HG02870 (cell line): ENCODE data around the gene EBF3.

Experiments
- ATAC-seq: cut with Tn5 transposase; IDR thresholded peaks from one replicate; pipeline ENCODE4 v1.9.1; 2021; ENCODE audit warnings: mild to moderate bottlenecking, moderate library complexity; ENCODE audit not compliant: unreplicated experiment

EBF3 gene

DNA sequence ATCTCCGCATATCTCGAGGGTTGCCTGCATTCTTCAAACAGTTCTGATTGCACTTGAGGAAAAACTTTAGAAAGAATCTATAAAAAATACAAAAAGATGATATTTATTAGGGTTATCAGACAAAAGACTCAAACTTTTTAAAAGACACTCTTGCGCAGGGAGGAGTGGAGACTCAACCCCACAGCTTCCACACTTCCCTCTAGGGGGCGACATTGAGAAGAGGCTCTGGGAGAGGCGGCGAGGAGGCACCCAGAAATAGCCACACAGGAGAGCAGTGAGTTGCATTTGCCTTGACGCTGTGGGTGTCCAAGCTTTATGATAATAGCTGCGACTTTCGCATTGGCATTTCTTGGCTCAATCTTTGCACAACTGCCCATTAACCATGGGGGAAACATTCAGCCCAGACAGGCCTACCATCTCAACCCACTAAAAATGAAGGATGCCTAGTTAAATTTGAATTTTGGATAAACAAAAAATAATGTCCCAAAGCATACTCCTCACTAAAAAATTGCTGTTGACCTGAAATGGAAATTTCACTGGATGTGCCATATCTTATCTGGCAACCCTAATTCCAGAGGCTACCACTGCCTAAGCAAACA is 86.2 kb downstream of the EBF3 start:
- no peak for ATAC-seq

DNA sequence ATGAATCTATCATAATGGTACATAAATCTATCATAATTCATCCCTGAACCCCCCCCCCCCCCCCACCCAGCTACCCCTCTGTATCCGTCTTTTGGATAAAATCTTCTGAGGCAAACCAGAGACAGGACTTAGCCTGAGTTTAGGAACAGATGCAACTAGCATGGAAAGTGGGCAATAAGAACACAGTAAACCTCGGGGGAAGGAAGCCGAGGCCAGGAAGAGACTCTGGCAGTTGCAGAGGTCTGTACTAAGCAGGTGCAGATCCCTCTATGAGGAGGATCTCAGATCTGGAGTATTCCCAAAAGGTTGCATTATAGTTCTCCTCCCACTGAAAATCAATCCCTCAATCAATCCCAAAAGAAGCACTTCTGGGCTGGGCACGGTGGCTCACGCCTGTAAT is 87.2 kb downstream of the EBF3 start:
- no peak for ATAC-seq

DNA sequence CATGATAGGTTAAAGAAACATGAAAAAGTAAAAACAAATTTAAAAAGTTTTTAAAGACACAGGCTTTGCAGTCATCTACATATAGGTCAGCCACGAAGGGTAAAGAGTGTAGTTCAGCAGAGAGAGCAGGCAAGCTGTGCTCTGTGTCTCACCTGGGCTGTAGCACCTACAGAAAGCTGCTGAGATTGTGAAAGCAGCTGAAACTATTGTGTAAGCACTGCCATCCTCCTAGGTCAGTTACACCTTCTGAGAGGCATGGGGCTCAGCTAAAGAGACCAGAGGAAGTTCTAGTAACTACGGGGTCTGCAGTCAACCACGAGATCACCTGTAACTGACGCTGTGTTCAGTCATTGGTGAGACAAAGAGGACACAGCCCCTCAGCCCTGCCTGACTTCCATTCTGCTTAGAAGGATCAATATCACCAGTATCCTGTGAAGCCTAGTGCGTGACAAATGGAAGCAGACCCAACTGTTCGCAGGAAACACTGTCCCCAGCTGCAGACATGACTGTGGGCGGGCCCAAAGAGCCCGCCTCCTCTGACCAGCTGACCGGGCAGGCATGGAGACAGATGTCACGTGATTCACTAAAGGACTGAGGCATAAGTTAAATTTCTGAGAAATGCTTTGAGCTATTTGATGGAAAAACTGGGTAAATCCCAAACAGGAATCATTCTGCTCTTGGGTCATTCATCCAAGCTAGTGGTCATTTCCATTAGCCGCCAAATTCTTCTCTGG is 87.9 kb downstream of the EBF3 start:
- no peak for ATAC-seq

DNA sequence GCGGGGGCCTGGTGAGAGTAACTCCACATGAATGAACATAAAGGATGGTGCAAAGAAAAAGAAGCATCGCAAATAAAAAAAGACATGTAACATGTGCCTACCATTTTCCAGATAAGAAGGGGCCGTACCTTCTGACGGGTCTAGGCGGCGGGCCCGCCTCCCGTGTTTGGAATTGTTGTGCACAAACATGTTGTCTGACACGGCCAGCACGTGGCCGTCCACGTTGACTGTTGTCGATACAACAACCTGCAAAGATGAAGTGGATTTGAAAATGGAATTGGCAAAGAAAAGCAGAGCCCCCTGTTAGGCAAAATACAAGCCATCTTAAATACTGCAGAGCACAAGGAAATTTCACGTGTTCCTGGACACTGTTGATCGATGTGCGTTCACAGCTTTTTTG is 90.7 kb downstream of the EBF3 start:
- ATAC-seq, result no peak

DNA sequence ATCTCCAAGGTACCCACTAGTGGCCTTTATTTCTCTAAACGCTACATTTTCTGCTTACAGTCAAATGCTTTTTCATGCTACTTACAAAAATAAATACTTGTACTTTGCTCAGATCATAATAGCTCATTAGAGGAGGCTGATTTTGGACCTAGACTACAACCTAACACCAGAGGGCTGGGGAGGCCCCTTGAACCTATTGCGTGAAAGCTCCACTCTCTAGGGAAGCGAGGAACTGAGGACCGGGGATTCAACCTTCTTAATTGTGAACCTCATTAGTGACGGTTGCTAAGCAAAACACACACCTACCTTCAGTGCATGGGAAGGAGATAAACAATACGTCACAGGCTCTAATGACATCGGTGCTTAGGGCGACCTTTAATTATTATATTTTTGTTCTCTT is 92.1 kb downstream of the EBF3 start:
- no peak for ATAC-seq

DNA sequence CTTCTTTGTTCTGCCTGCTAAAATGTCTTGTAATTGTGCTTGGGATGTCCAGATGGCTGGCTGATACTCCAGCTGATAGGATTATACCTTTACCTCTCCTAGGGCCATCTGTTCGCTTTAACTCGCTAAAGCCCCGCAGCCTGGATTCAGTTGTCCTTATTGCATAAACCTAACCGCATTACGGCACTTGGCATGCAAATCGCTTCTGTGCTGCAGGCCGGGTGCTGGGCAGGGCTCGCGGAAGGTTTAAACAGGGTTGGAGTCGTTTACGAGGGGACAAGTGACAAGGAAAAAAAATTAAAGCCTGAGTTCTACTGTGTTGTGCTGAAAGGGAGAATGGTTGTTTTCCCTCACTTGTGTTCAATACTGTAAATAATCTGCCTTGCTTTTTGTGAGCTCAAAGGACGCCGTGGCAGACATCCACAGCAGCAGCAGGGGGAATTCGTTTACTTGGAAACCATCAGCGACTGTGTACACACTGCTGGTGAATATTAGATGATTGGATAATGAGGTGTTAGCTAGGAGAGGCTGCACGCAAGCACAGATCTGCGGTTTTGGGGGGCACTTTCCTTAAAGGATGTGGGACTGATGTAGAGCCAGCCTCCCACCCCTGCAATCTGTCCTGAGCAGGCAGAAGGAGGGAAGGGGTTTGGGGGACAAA is 93.0 kb downstream of the EBF3 start:
- no peak for ATAC-seq

DNA sequence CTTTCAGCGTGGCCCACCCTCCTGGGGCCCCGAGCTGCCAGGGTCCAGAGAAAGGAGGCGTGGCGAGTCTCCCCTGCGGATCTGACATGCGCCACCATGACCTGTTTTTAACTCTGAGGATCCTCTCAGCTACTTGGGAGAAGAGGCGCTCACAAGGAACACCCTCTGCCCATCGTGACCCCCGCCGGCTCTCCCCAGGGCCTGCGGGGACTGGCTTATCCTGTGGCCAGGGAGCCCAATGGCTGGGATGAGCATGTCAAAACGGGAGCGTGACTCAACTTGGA is 93.7 kb downstream of the EBF3 start:
- ATAC-seq, result no peak

DNA sequence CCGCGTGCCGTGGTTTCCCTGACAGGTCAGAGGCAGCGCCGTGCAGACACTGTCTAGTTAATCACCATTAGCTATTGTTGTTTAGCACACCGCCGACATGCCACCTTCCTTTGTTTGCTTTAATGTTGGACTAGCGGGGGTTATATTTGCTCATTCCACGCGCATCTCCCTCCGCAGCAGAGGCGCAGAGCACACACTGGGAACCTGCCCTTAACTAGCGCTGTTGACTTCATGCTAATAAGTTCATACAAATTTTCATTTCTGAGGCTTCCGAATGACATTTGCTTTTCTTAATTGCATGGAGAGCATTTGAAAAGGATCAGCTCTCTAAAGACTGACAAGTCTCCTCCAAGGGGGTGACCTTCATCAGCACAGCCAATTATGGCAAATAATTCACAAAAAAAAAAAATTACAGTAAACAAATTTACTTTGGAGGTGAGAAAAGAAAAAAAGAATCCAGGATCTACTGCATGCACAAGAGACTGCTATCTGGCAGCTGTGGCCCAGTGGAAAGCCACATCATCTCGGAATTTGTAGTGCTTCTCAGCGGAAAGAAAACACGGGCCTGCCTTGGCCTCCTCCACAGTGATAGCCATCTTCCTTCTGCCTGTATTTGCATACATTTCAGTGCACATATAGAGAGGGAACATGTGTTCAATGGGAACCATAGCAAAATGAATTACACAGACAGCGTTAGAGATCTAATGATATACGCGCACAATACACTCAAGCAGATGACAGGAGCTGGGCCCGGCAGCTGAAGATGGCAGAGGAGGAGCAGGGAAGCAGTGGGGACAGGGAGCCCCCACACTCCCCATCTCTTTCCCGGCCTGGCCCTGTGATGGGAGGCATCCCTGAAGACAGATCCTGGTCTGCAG is 94.2 kb downstream of the EBF3 start:
- no peak for ATAC-seq

DNA sequence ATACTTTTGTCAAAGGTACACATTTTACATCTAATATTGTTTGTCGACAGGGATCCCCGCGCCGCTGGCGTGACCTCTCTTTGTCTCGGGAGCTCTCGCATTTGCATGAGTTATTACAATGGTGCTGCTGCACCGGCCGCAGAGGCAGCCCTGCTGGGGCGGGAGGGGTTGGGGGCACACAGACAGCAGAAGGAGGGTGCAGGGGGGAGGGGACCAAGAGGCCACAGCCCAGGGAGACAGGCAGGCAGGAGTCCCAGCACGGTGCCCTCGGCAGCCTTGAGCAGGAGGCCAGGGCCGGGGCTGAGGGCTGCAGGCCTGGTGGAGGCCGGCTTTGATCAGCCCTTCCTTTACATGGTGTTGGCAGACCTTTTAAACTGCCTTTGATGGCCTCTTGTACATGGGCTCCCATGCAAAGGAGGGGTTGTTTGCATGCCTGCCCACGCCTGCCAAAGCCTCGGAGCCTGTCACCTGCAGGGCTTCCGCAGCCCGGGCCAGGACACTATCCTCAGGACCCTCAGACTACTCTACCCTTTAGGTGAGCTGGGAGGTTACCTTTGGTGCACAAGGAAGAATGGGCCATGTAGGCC is 95.5 kb downstream of the EBF3 start:
- no peak for ATAC-seq

DNA sequence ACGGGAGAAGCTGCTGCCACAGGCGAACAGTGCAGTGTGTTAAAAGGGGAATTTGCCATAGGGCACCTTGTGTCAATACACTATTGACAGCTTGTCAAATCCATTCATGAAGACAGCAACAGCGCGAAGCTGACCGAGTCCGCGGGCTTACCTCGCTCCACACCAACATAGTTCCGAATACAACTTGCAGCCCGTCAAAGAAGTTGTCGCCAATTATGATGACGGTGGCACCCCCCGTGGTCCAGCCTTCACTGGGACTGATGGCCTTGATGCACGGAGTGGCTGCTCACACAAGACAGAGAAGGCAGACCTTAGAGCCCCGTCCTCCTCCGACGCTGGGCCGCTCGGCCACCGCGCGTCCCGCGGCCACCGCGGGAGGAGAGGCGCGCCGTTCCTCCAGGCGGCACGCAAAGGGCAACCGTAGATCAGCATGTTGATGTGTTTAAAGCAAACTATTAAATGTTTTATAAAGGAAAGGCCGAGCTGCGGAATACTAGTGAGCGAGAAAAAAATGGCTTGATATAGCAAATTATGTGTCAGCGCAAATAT is 96.4 kb downstream of the EBF3 start:
- ATAC-seq, result no peak

DNA sequence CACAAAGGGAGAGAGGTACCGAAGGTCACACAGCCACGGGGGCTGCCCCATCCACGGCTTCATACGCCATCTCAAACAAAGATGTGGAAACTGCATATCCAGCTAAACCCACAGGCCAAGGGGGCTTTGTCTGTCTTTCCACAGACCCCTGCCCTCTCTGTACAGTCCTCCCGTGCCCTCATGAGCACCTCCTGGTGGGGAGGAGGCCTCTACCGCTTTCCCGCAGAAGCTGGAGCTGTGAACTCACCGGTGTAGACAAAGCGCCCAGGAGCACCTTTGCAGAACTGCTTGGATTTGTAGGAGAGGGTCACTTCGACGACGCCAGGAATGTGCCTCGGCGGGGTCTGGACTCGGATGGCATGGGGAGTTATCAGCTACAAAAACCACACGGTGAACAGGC is 97.2 kb downstream of the EBF3 start:
- ATAC-seq, result no peak

DNA sequence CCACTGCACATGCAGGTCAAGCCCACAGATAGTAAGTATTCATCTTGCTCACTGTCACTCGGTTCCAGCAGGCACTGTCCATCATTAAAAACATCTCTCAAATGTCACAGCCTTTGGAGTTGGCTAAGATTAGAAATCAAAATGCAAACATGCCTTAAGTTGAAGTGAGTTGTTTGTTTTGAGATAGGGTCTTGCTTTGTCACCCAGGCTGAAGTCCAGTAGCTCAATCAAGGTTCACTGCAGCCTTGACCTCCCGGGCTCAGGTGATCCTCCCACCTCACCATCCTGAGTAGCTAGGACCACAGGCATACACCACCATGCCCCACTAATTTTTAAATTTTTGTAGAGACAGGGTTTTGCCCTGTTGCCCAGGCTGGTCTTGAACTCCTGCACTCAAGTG is 98.1 kb downstream of the EBF3 start:
- ATAC-seq, result no peak

DNA sequence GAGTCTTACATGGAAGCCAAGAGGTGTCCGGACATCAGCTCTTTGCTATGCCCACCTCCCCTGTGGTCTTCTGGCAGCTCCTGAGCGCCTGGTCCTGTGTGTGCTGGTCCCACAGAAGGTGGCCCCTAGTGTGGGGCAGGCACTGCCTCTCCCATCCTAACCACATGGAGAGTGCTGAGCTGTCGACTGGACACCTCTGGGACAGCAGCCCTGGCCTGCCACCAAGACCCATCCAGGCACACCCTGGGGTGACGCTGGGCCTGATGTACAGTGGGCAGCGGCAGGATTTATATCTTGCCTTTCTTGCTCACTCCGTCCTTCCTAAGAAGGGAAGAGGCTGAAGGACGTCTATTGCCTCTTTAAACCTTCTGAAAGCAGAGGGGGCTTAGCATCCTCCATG is 98.7 kb downstream of the EBF3 start:
- ATAC-seq, result no peak

DNA sequence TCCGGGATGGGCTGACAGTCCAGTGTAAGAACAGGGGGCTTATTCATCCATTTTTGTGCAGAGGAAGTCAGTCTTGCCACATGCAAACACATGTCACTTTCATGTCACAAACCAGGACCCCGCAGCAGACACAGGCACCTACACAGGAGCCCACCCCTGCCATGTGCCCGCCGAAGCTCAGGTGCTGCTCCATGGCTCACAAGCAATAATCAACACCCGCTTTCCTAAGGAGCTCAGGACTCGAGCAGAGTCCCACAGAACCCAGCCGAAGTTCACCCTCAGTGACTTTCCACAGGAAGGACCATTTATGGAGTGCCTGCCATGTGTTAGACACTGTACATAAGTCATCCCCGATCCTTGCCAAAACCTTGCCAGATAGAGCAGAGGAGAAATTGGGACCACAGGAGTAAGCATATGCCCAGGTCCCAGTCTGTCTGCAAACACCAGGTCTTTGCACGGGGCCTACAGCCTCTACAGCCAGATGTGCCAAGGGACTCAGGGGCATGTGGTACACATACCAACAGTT is 99.4 kb downstream of the EBF3 start:
- ATAC-seq, result no peak

DNA sequence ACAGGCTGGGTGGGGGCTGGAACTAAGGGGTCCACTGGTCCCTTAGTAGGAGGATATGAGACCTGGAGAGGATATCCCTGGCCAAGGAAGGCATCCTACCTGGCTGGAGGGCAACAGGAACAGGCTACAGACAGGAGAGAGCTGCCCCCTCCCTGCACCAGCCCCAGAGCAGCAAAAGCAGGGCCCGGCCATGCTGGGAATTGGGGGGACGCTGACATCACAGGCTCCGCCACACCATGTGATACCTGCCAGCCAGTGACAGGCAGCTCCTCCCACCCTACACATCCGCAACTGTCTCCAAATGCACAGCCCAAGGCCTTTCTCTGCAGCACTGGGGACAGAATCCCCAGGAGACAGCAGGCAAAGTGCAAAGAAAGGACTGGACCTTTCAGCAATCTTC is 100.0 kb downstream of the EBF3 start:
- no peak for ATAC-seq

DNA sequence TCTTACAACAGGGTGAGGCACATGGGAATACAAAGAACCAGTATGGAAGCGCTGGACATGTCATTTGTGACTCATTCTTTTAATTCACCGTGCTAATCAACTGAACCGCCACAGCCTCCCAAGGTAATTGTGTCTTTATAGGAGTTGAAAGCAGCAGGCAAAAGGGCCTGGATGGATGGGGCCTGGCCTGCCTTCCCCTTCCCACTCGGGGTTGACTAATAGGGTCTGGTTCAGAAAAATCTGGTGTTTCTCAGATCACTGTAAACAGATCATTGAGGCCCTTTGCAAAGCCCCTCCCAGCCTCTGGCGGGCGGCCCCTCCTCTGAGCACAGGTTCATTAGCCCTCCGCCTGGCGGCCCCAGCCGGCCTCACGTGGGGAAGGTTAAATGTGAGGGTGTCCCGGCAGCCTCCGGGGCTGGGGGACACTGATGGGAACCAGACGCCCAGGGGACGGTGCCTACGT is 100.8 kb downstream of the EBF3 start:
- no peak for ATAC-seq

DNA sequence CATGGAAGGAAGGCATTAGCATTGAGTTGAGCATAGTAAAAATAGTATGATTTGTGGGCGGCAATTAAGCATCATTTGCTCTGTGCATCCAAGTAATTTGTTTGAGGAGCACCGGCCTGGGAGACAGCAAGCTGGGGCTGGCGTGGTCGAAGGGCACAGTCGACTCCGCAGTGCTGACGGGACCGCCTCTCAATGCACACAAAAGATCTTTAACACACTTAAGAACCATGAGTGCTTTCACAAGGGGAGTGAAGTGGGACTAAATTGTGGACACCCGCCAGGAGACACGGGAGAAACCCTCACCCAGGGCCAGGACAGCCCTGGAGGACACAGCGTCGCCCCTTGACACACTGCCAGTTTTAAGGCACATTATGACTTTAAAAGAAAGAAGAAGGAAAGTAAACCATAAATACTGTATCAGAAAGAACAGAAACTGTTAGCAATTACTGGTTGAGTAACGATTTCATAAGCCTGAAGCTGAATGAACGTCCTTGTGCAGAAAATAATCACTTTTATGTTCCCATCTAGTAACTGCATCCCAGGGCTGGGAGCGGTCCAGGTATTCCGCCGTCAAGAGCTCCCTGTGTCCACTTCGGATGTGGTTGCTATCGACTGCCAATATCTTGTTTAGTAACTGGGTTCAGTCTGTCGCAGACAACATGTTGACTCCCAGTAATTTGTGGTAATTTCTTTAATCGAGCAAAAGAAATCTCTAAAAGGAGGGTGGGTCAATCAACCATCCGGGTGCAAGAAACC is 102.1 kb downstream of the EBF3 start:
- no peak for ATAC-seq

DNA sequence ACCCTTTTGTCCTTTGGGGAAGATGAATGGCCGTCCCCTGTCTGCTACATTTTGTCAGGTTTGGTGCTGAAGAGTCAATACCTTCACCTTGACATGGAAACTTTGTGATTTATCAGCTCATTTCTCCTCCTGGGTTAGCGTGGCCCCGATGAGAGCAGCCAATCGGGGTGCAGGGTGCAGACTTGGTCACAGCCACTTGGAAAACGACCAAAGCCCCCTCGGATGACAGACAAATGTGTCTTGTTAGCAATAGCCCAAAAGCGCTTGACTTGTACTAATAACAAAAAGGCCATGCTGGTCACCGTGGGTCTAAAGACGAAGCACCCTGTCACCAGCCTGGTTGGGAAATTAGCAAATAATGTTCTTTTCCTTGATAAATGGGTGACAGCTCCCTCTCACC is 103.7 kb downstream of the EBF3 start:
- no peak for ATAC-seq

DNA sequence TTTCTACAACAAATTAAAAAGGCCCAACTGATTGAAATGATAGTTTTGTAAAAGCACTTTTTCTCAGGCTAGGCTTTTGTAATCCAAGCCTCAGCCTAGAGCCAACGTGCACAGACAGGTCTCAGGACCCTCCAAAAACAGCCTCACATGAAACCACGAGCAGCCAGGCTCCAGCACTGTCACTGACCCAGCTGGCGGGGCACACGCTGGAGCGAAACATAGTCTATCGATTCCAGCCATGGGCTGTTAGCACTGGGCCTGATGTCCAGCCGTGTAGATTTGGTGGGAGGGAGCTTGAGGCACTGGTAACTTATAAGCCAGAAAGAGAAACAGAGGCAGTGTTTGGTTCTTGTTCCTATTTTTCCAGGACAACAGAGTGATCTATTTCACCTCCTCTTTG is 104.5 kb downstream of the EBF3 start:
- no peak for ATAC-seq
